Epidermal melanocyte (primary cell): ENCODE results near the gene MARCO.
"Not testable (repeated sequence)": the region's sequence is repeated elsewhere in the genome, so short reads cannot be mapped to it uniquely, and the experiment has no call there.

Source experiments
- DNase-seq: peaks from one replicate; pipeline ENCODE4 v3.0.0; 2011; ENCODE audit warnings: low spot score; ENCODE audit not compliant: insufficient read length

MARCO gene

DNA sequence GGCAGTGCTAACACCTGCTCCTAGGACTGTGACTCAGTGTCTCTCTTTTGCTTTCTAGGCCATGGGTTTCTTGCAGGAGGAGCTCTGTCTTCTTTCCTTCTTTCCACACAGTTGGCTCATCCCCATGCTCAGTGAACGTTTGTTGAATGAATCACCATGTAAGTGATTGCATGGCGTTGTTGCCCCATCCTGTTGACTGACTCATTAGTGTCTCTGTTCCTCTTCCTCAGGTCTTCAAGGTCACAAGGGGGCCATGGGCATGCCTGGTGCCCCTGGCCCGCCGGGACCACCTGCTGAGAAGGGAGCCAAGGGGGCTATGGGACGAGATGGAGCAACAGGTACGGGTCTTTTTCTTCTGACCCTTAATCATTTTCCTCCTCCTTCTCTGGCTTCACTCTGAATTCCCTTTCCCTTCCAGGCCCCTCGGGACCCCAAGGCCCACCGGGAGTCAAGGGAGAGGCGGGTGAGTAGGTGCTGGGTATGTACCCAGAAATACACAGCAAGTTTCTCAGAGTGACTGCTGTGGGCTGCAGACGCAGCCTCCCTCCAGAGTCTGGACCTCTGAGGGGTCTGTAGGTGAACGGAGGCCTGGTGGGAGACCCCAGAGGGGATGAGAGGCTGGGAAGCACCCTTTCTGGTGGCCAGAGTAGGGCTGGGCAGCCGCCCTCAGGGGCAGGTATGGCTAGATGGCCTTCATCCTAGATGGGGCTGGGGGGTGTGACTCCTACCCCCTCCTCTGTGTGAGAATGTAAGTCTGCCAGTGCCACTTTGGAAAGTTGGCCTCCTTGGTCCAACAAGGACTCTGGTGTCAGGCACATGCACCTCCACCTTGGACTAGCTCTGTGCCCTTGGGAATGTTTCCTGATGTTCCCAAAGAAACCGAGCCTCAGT, 32.4 kb downstream of the MARCO start:
- no peak for DNase-seq

- no peak for DNase-seq
These were observed 33.1 kb downstream of the MARCO start for GRCh38 chr2:118975133-118975532.

DNA sequence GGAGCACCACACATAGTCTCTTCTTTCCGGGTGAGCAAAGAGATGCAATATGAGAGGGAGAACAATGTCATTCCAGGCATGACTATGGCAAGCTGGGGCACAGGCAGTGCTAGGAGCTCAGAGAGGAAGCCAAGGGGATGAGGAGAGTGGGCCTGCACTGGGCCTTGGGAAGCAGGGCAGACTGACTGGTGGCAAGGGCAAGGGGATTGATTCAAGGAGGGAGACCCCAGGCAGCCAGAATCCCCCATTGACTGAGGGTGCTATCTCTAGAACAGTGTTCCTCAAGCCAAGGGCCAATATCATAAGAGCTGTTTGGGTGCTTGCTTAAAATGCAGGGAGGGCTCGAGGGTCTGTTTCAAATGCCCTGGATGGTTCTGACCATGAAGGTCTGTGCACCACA, 36.1 kb downstream of the MARCO start:
- no peak for DNase-seq

GRCh38 chr2:118979152-118979861, 37.3 kb downstream of the MARCO start:
- no peak for DNase-seq

DNA sequence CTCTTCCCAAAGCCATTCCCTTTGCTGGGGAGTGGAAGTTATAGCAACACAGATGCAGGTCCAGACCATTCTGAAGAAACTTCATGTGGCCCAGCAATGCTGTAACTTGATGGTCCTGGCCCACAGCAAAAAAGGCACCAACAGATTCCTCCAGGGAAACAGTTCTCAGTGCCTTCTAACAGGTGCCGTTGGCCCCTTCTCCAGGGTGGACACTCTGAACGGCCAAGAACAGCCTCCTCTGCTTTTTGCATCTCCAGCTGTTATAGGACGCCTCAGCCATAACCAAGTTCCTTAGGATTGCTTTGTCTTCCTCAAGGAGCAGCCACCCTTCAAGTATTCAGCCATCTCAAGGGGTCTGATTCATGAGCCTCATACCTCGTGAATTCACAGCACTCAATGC, 38.0 kb downstream of the MARCO start:
- DNase-seq, result no peak

DNA sequence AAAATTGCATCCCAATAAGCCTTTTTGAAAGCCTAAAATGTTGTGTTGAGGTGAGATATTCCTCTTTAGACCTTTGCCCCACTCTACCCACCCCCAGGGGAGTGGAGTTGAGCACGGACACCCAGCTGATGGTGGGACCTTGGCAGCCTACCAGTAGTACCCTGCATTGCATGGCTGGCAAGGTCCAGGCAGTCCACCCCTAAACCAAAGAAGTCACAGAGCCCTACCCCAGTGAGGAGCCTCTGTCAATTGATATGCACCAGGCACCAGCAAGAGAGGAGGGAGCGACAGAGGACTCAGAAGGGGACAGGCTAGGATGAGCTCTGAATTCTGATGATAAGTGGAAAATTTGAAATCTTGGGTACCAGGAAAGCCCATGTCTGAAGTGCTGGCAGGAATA, 38.6 kb downstream of the MARCO start:
- DNase-seq, result no peak

DNA sequence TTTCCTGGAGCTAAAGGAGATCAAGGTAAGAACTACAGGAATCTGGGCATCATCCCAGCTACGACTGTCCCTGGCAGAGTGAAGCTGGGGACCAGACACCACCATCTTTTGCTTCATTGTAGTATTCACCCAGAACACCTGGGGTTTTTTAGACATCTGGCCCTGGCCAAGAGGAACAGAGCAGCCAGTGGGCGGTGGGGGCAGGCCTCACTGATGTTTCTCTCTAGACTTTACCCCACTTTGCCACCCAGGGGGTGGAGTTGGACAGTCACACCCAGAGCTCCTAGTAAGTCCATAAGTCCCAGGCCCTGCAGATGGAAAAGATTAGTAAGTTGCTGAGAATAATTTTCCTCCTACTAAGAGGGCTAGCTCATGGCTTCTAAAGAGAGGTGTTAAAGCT, 39.6 kb downstream of the MARCO start:
- no peak for DNase-seq

GRCh38 chr2:118982039-118982438, 40.0 kb downstream of the MARCO start:
- no peak for DNase-seq

- no peak for DNase-seq
These were observed 41.1 kb downstream of the MARCO start for GRCh38 chr2:118983133-118983532.

DNA sequence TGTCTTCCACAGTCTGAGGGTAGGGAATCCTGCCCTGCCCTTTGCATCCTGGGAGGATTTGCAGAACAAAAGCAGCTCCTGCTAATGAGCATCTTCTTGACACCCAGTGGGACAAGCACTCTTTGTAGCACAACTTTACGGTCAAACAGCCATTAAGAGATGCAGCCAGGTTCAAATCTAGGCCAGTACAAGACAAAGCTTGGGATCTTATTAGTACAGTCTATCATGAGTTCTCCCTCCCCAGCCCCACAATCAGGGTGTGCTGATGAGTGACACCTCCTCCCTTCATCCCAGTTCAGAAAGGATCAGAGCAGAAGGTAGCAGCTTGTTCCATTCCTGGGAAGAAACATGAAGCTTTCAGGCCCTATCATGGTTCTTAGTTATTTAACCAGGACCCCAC, 41.9 kb downstream of the MARCO start:
- no peak for DNase-seq

GRCh38 chr2:118986738-118987137, 44.7 kb downstream of the MARCO start:
- DNase-seq, result no peak

GRCh38 chr2:118987886-118988285, 45.9 kb downstream of the MARCO start:
- DNase-seq, result no peak

- DNase-seq, result no peak
These were observed 46.7 kb downstream of the MARCO start for GRCh38 chr2:118988706-118989105.

GRCh38 chr2:118989481-118989880, 47.5 kb downstream of the MARCO start:
- no peak for DNase-seq

DNA sequence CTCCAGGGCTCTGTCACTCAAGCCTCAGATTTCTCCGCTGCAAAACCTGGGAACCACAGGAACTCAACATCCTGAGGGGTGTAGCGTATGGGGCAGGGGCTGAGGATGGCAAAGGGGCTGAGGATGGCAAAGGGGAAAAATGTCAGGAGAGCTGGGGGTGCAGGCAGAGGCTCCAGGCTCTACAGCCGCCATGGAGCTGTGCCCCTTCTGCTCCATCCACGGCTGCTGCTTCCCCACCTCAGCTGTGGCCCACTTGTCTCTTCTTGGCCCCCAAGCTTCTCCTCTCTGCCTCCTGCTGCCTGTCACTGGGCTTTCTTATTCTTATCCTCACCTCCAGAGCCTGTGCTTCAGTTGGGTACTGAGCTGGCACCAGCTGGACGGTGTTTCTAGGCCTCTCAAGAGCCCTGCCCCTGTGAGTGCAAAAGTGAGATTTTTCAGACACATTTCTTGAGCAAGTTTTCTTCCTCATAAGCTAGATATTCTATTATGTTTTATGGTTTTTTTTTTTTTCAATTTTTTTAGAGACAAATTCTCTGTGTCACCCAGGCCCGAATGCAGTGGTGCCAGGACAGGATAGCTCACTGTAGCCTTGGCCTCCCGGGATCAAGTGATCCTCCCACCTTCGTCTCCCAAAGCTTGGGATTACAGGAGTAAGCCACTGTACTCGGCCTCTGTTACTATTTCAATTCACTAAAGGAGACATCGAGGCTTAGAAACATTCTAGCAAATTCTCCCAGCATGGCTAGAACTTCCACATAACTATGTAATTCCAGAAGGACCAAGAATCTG, 49.0 kb downstream of the MARCO start:
- DNase-seq, result no peak

- no peak for DNase-seq
These were observed 49.6 kb downstream of the MARCO start for GRCh38 chr2:118991554-118991953.

DNA sequence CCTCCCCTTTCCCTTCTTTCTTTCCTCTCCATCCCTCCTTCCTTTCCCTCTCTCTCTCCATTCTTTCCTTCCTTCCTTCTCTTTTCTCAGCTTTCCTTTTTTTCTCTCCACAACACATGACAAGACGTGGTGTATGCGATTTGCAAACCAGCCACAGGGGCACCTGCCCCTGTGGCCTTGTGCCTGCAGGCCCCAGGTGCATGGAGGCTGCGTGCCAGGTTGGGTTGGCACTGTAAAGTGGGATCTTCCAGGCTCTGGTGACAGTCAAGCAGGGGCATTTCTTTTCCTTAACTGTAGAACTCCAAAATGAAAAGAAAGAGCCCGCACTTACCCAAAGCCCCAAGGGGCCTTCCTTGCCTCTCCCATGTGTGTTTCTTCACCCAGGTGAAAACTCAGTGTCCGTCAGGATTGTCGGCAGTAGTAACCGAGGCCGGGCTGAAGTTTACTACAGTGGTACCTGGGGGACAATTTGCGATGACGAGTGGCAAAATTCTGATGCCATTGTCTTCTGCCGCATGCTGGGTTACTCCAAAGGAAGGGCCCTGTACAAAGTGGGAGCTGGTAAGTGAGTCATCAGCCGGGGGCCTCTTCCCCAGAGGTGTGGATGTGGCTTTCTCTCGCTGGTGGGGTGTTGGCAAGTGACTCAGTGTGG, 50.9 kb downstream of the MARCO start:
- DNase-seq, result no peak

- DNase-seq, result no peak
These were observed 51.4 kb downstream of the MARCO start for GRCh38 chr2:118993392-118993752.

GRCh38 chr2:118994172-118994700, 52.2 kb downstream of the MARCO start:
- no peak for DNase-seq

DNA sequence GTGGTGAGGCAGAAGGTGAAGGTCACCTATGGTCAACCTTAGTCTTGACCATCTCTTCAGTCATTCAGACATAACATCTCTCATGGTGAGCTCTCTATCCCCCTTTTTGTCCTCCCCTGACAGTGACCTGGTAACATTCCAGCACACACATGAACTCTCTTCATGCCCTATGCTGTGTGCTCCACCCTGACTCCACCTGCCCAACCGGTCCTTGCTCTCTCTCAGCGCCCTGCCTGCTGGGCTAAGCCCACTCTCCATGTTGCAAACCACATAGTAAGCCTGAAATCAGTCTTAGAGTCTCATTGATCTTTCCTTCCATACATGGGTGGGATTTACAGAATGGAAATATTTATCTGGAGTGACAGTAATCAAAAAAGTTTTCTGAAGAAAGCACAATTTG, 52.8 kb downstream of the MARCO start:
- DNase-seq, result no peak

- not testable (repeated sequence) for DNase-seq
These were observed 61.9 kb downstream of the MARCO start for GRCh38 chr2:119003856-119004255.
